ENCODE results near the gene RIT2. TPM values are rescaled to one million over a fixed set of nuclear protein-coding genes. Genes with fewer than 3 reads are reported as not detected.

RIT2 gene
- total RNA-seq, 1 donor from 2014 or later, result not detected

- Mint-ChIP-seq H3K27me3 (ENCODE audit: insufficient read depth, low read depth) (peaks cover 2% of the 10 kb centered on the region), H3K4me1 (peaks cover 11% of the 10 kb centered on the region), H3K36me3 (peaks cover 2% of the 10 kb centered on the region), H3K27ac (no peak overlapping the region), H3K9me3 (peaks cover 12% of the 10 kb centered on the region), H3K4me3 (no peak overlapping the region)
- no peaks in the 10 kb centered on the region for H3K79me2 ChIP-seq (ENCODE audit: low read depth)
- no peaks in the 10 kb centered on the region for H3K36me3 ChIP-seq
- H3K4me3 ChIP-seq, result no peak overlapping the region
- H3K27me3 ChIP-seq, result no peaks in the 10 kb centered on the region
- no peak overlapping the region for H3K4me2 ChIP-seq
- TF ChIP-seq CTCF (IDR thresholded peaks at IDR 0.05) (no peak), EZH2phosphoT487 (IDR thresholded peaks at IDR 0.05) (no peak), EZH2 (IDR thresholded peaks at IDR 0.05) (no peak)
- no peak overlapping the region for H2AFZ ChIP-seq (replicated peaks)
- no peak overlapping the region for H3K9ac ChIP-seq
- DNase-seq (ENCODE audit: low spot score), result no peak
- H3K4me1 ChIP-seq, result no peaks in the 10 kb centered on the region
- no peak overlapping the region for H3K27ac ChIP-seq
- no peaks in the 10 kb centered on the region for H3F3A ChIP-seq (ENCODE audit: low read depth)
- H3K9me3 ChIP-seq (ENCODE audit: low read depth), result peaks cover 3% of the 10 kb centered on the region
- no peaks in the 10 kb centered on the region for H4K20me1 ChIP-seq (ENCODE audit: low read depth)
These were observed 44.4 kb upstream of the RIT2 start for GRCh38 chr18:43159926-43160325.

- Histone ChIP-seq H3K36me3 (no peaks in the 10 kb centered on the region), H3K27me3 (no peaks in the 10 kb centered on the region), H3K4me1 (no peaks in the 10 kb centered on the region), H3K79me2 (ENCODE audit: low read depth) (no peaks in the 10 kb centered on the region), H4K20me1 (ENCODE audit: low read depth) (no peaks in the 10 kb centered on the region), H3F3A (ENCODE audit: low read depth) (no peaks in the 10 kb centered on the region), H2AFZ (replicated peaks) (no peak overlapping the region), H3K4me3 (no peak overlapping the region), H3K9ac (no peak overlapping the region), H3K4me2 (no peak overlapping the region), H3K27ac (no peak overlapping the region), H3K9me3 (ENCODE audit: low read depth) (no peaks in the 10 kb centered on the region)
- H3K4me1 Mint-ChIP-seq, result peaks cover 11% of the 10 kb centered on the region
- TF ChIP-seq CTCF (IDR thresholded peaks at IDR 0.05) (no peak), EZH2phosphoT487 (IDR thresholded peaks at IDR 0.05) (no peak), EZH2 (IDR thresholded peaks at IDR 0.05) (no peak)
- DNase-seq (ENCODE audit: low spot score), result no peak
- H3K4me3 Mint-ChIP-seq, result no peak overlapping the region
- H3K36me3 Mint-ChIP-seq, result peaks cover 2% of the 10 kb centered on the region
- H3K9me3 Mint-ChIP-seq, result peaks cover 10% of the 10 kb centered on the region
- peaks cover 2% of the 10 kb centered on the region for H3K27me3 Mint-ChIP-seq (ENCODE audit: insufficient read depth, low read depth)
- H3K27ac Mint-ChIP-seq, result no peak overlapping the region
These were observed 43.7 kb upstream of the RIT2 start for GRCh38 chr18:43159086-43159770.

GRCh38 chr18:43158381-43158780, 42.9 kb upstream of the RIT2 start:
- H3K27me3 ChIP-seq, result no peaks in the 10 kb centered on the region

More at GRCh38 chr18:43158381-43158780, 42.9 kb upstream of the RIT2 start:
- no peak for TF ChIP-seq CTCF (IDR thresholded peaks at IDR 0.05)
- TF ChIP-seq EZH2phosphoT487 (IDR thresholded peaks at IDR 0.05), result no peak
- TF ChIP-seq EZH2 (IDR thresholded peaks at IDR 0.05), result no peak
- no peaks in the 10 kb centered on the region for H3K4me1 ChIP-seq
- H3K4me3 ChIP-seq, result no peak overlapping the region
- no peaks in the 10 kb centered on the region for H3K9me3 ChIP-seq (ENCODE audit: low read depth)
- Mint-ChIP-seq H3K36me3 (no peaks in the 10 kb centered on the region), H3K27ac (no peak overlapping the region), H3K9me3 (peaks cover 3% of the 10 kb centered on the region), H3K4me3 (no peak overlapping the region), H3K27me3 (ENCODE audit: insufficient read depth, low read depth) (no peaks in the 10 kb centered on the region), H3K4me1 (peaks cover 11% of the 10 kb centered on the region)
- H3F3A ChIP-seq (ENCODE audit: low read depth), result no peaks in the 10 kb centered on the region
- H3K9ac ChIP-seq, result no peak overlapping the region
- H2AFZ ChIP-seq (replicated peaks), result no peak overlapping the region
- no peak overlapping the region for H3K27ac ChIP-seq
- H3K36me3 ChIP-seq, result no peaks in the 10 kb centered on the region
- no peak overlapping the region for H3K4me2 ChIP-seq
- no peak for DNase-seq (ENCODE audit: low spot score)
- no peaks in the 10 kb centered on the region for H3K79me2 ChIP-seq (ENCODE audit: low read depth)
- no peaks in the 10 kb centered on the region for H4K20me1 ChIP-seq (ENCODE audit: low read depth)
